ENCODE results near the gene COL26A1. TPM values are rescaled to one million over a fixed set of nuclear protein-coding genes. Genes with fewer than 3 reads are reported as not detected.
"Not testable (repeated sequence)": the region's sequence is repeated elsewhere in the genome, so short reads cannot be mapped to it uniquely, and the experiment has no call there.

The COL26A1 gene
- total RNA-seq, 4 donors from 2014 or later = not detected

- peaks cover 10 to 26% (median 25%) of the 10 kb centered on the region in 3 donors for H3K27me3 ChIP-seq
- H3K36me3 ChIP-seq = no peaks in the 10 kb centered on the region
- DNase-seq (no peak), ATAC-seq (no peak)
- intact Hi-C loops (cut with DNase I; ENCODE audit: low total_unique reads) (no loop called here), in situ Hi-C loops (cut with MboI; ENCODE audit: low sequenced_read_pairs in 4 of 4) (no loop called here)
- no peaks in the 10 kb centered on the region for H3K9me3 ChIP-seq
- TF ChIP-seq CTCF (IDR thresholded peaks at IDR 0.05 in 4 of 5, conservative IDR thresholded peaks at IDR 0.05 in 1 of 5) = no peak
- no peak for TF ChIP-seq POLR2A (IDR thresholded peaks at IDR 0.05)
- no peak overlapping the region for H3K4me3 ChIP-seq
- H3K4me1 ChIP-seq = no peaks in the 10 kb centered on the region
- no peak overlapping the region for H3K27ac ChIP-seq
Observed at GRCh38 chr7:101488826-101489572, 126.3 kb downstream of the COL26A1 start.

DNA sequence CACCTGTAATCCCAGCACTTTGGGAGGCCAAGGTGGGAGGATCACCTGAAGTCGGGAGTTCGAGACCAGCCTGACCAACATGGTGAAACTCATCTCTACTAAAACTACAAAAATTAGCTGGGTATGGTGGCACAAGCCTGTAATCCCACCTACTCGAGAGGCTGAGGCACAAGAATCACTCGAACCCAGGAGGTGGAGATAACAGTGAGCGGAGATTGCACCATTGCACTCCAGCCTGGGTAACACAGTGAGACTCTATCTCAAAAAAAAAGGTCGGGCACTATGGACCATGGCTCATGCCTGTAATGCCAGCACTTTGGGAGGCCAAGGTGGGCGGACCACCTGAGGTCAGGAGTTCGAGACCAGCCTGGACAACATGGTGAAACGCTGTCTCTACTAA lies 127.8 kb downstream of the COL26A1 start:
- ATAC-seq; in situ Hi-C loops (cut with MboI; ENCODE audit: low sequenced_read_pairs in 4 of 4); H3K4me1 ChIP-seq; H3K27ac ChIP-seq; H3K36me3 ChIP-seq; H3K9me3 ChIP-seq; DNase-seq; H3K4me3 ChIP-seq; intact Hi-C loops (cut with DNase I; ENCODE audit: low total_unique reads): not testable (repeated sequence)
- H3K27me3 ChIP-seq = peaks cover 10 to 26% (median 26%) of the 10 kb centered on the region in 3 donors

GRCh38 chr7:101491442-101491841 lies 128.8 kb downstream of the COL26A1 start:
- intact Hi-C loops (cut with DNase I; ENCODE audit: low total_unique reads); H3K27ac ChIP-seq; DNase-seq; H3K4me1 ChIP-seq; H3K36me3 ChIP-seq; H3K4me3 ChIP-seq; ATAC-seq; in situ Hi-C loops (cut with MboI; ENCODE audit: low sequenced_read_pairs in 4 of 4); H3K9me3 ChIP-seq: not testable (repeated sequence)
- peaks cover 10 to 26% (median 23%) of the 10 kb centered on the region in 3 donors for H3K27me3 ChIP-seq

DNA sequence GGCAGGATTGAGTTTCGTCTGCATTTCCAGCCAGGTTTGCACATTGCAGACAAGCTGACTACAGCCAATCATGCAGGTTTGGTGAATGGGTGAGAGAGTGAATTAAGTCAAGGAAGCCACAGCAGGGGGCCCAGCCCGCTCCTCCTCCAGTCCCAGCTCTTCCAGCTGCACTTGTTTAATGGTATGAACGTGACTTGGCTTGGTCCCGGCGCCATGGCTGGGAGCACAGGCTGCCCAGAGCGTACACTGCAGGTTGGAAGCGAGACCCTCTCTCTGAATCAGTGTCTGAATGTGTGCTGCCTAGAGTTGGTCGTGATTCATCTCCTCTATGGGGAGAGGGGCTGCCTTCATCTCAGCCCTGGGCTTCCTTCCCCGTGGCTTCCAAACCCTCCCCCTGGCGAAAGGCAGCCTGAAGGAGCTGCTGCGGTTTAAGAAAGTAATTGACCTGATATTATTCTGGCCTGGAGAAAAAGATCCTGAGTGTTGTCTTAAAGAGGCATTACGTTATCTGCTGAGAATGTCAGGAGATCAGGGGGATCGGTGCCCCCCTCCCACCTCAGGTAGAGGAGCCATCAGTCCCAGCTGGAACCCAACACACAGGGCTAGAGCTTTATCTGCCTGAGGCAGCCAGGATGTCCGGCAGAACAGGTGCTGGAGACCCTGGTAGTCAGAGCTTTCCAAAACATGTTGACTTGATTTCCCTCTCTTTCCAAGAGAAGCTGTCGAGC lies 132.1 kb downstream of the COL26A1 start:
- TF ChIP-seq CTCF (IDR thresholded peaks at IDR 0.05 in 4 of 5, conservative IDR thresholded peaks at IDR 0.05 in 1 of 5) (no peak), POLR2A (IDR thresholded peaks at IDR 0.05) (no peak)
- no peak overlapping the region for H3K4me3 ChIP-seq
- DNase-seq (no peak), ATAC-seq (no peak)
- peaks cover 10 to 15% (median 12%) of the 10 kb centered on the region in 3 donors for H3K27me3 ChIP-seq
- no peaks in the 10 kb centered on the region for H3K9me3 ChIP-seq
- in situ Hi-C loops (cut with MboI; ENCODE audit: low sequenced_read_pairs in 4 of 4) = no loop called here
- no peak overlapping the region for H3K27ac ChIP-seq
- intact Hi-C loops (cut with DNase I; ENCODE audit: low total_unique reads) = no loop called here
- no peaks in the 10 kb centered on the region for H3K4me1 ChIP-seq
- H3K36me3 ChIP-seq = no peaks in the 10 kb centered on the region

DNA sequence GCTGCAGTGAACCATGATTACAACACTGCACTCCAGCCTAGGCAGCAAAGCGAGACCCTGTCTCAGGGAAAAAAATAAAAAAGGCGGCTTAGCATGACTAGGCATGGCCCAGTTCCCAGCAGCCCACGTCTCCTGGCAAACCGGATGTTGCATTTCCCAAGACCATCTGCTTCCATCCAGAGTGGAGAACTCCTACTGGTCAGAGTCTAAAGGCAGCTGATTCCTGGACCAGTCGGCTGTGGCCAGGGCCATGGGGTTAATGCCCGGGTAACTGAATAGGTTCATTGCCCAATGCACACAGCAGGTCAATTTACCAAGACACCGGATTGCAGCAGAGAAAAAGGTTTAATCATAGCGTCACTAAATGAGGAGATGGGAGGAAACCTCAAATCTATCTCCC lies 133.3 kb downstream of the COL26A1 start:
- no peaks in the 10 kb centered on the region for H3K36me3 ChIP-seq
- in situ Hi-C loops (cut with MboI; ENCODE audit: low sequenced_read_pairs in 4 of 4) = no loop called here
- peaks cover 4 to 10% (median 7%) of the 10 kb centered on the region in 3 donors for H3K27me3 ChIP-seq
- ATAC-seq (no peak), DNase-seq (no peak)
- TF ChIP-seq CTCF (IDR thresholded peaks at IDR 0.05 in 4 of 5, conservative IDR thresholded peaks at IDR 0.05 in 1 of 5) = no peak
- TF ChIP-seq POLR2A (IDR thresholded peaks at IDR 0.05) = no peak
- no peak overlapping the region for H3K27ac ChIP-seq
- intact Hi-C loops (cut with DNase I; ENCODE audit: low total_unique reads) = no loop called here
- H3K9me3 ChIP-seq = no peaks in the 10 kb centered on the region
- no peak overlapping the region for H3K4me3 ChIP-seq
- no peaks in the 10 kb centered on the region for H3K4me1 ChIP-seq

Data from gastrocnemius medialis (tissue), 4 donors.